GM12875 (cell line): ENCODE results near the gene APMAP.

ENCODE experiments used
- H3K4me3 ChIP-seq: one replicate; pipeline ENCODE4 v1.5.1; 2011; ENCODE audit warnings: low read depth, low read length, control low read depth
- CTCF ChIP-seq: IDR thresholded peaks from 2 replicates; pipeline ENCODE4 v1.5.1; 2011; ENCODE audit warnings: low read depth, mild to moderate bottlenecking, control low read depth, inconsistent platforms, low read length, moderate library complexity, borderline replicate concordance; ENCODE audit not compliant: insufficient read depth

APMAP gene

DNA sequence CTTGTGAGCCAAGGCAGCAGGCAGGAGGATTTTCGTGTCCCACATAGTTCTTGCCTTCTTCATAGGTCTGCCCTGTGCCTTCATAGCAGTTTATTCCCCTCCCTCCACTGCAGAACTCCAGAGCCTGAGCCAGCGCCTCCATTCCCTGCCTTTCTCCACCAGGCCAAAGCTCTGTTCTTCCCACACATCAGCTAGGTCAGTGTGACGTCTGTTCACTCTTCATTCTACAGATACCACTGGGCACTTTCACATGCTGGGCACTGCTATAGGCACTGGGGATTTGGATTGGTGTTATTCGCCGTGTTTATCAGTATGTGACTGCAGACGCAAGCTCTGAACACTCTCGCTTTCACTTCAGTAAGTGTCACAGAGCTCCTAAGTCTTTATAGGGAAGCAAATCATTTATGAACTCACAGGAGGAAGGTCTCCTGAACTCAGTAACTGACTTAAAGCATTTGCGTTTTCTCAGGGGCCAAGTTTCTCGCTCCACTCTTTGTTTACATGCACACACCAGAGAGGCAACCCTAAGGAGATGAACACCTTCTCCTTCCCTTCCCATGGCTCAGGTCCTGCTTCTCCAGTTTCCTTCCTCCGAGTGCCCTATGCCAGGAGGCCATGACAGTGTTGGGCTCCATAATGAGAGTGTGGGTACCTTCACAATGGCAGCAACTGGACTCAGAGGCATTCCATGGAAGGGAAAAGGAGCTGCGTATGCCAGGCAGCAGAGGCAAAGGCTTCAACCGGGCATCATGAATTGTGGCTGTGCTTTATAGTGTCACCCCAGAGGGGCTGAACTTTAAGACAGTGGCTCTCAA, 6.3 kb upstream of the APMAP start:
- no peak overlapping the region for H3K4me3 ChIP-seq
- no peak for TF ChIP-seq CTCF

GRCh38 chr20:24998121-24998520, 5.6 kb upstream of the APMAP start:
- TF ChIP-seq CTCF: no peak
- no peak overlapping the region for H3K4me3 ChIP-seq

DNA sequence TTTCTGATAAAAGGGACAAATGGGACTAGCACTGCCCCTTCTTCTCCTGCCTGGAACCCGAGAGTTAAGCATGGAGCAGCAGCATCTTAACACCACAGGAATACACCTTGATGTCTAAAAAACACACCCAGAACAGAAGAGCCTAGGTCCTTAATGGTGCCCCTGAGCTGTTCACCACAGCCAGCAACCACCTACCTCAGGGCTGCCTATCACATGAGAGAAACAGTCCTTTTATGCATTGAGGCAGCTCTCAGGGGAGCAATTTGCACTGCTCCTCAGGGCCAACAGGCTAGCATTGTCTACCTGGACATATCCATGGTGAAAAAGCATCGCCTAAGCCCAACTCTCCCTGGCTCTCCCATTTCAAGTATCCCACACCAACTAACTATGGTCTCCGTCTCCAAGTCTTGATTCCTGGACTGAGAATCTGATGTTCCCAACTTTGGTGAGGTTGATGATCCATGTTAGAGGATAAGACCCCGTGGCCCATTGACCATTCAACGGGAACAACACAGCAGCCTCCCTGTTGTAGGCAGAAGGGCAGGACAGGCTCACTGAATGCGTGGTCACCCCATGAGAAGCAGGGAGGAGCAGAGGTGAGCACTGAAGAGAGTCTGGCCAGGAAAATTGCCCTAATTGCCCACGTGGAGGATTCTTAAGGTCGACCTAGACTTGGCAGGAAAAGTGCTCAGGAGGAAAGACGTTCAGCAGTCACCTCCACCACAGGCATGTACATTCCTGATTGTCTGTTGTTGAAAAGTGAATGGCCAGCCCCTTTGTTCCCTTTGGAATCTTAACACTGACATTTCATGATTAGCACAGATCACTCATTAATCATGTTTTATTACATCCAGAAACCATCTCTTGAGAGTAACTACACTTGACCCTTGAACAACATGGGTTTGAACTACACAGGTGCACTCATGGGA, 4.2 kb upstream of the APMAP start:
- TF ChIP-seq CTCF: no peak
- no peak overlapping the region for H3K4me3 ChIP-seq

DNA sequence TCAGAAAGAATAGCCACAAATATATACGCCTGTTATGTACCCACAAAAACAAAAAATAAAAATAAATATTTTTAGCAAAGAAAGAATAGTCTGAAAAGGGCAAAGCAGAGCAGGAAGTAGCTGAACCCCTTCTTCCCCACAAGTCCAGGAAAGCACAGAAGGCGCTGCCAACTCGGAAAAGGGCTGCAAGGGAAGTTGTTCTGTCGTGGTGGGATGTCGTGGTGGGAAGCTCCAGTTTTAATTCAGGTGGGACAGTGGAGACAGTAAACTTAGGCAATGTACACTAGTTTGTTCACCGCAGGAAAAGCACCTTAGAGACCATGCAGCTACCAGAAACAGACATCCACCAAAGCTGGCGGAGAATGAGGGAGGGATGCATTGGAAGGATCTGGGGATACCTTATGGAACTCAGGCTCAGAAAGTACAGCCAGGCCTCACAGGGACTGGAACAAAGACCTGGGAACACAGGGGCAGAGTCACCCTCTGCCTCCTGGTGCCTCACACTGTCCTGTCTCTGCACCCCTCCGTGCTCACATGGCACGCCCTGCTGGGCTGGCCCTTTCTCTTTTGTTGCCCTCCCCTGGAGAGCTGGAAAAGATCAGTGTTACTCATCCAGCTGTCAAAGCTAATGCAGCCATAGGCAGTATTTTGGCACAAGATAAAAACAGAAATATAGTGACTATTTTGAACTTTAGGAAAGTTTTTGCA, 3.3 kb upstream of the APMAP start:
- no peak overlapping the region for H3K4me3 ChIP-seq
- no peak for TF ChIP-seq CTCF

DNA sequence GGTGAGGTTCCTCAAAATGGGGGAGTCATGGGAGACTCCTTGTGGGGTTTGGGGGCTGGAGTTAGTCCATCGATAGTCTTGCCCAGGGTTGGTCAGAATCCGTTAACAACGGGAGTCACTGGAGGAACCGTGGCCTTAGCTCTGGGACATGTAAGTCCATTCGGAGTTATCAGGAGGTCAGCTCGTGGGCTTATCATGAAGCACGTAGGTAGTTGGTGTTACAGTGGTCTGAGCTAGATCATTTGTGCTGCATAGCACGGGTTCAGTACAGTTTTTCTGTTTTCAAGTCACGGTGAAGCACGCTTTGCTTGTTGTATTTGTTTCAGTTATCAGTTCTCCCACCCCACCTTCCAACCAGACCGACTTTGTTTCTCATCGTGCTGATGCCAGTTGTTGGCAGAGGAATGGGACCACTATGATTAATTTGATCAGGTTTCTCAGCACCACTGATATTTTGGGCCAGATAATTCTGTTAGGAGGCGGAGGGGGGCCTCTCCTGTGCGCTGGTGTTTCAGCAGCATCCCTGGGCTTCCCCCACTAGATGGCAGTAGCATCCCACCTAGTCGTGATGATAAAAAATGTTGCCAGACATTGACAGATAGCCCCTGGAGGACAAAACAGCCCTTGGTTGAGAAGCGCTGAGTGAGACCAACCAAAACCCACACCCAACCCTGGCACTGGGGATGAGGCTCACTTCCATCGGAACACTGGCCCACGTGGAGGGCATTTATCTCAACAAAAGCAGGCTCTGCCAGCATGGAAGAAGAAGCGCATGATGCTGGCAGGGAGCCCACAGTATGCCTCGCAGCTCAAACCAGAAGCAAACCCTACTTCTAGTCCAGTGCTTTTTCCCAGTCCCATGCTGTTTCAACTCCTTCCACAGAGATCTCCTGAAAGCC, 2.2 kb upstream of the APMAP start:
- H3K4me3 ChIP-seq: no peak overlapping the region
- TF ChIP-seq CTCF: peak; percentile 83

DNA sequence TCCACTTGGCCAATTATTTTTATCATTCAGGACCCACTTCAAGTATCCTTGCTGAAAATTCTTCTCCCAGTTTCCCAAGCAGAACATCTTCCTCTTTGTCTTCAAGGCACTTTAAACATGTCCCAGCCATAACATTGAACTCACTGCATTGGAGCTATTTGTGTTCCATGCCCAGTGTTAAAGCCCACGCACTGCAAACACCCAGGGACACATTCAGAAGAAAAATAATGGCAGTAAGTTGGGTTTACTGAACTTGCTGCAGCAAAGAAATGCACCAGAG, 1.6 kb upstream of the APMAP start:
- TF ChIP-seq CTCF: no peak
- H3K4me3 ChIP-seq: no peak overlapping the region
